Measurements from ENCODE around the gene NACAD.

DNA sequence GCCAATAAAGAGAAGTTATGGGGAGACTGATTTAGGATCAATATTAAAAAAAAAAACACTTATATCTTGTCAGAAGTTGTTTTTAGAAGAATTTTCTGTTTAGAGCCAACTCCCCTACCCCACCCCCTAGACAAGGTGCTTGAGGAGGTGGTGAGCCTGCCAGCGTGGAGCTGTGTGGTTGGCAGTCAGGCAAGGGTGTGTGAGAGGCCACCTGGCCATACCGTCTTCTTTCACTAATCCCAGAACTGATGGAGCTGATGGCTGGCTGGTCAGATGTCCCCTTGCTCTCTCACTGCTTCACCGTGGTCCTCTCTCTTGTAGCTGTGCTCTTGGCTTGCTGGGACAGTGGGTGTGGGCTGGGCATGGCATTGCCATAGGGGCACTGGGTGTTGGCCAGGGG, 34.3 kb downstream of the NACAD start:
- TF ChIP-seq CTCF (IDR thresholded peaks at IDR 0.05; ENCODE audit: low read length) (no peak), EZH2 (IDR thresholded peaks at IDR 0.05; ENCODE audit: borderline replicate concordance, low read length) (no peak)

Data from OCI-LY1 (cell line).